ENCODE data around the gene IFNAR1.
"Not testable (repeated sequence)": the region's sequence is repeated elsewhere in the genome, so short reads cannot be mapped to it uniquely, and the experiment has no call there.

The IFNAR1 gene

DNA sequence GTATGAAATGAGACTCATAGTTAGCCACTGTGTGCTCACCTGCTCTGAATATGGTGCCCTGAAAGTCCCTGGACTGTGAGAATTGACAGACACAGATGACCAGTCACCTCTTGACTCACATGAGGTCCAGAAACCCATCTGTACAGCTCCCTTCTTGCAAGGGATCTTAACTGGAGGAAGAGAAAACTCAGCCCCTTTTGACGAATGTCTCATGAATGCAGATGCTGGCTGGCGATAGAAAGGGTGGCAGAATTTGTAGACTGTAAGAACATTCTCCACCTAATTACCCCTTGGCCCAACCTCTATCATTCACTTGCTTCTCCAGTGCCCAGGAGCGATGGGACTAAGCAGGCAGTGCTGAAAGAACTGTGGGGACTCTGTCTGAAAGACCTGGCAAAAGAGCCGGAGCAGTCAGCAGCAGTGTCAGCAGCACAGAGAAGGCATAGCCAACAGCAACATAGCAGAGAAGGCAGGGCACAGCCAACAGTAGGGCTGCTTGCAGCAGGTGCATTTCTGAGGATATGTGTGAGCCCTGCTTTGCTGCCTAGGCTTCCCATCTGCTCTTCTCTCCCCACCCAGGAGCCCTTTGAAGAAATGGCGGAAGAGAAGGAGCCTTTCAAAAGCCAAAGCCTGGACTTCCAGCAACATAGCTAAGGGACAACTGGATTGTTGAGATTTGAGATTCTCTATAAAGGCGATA is 52.6 kb downstream of the IFNAR1 start:
- no peak for DNase-seq (ENCODE audit: low read depth)

DNA sequence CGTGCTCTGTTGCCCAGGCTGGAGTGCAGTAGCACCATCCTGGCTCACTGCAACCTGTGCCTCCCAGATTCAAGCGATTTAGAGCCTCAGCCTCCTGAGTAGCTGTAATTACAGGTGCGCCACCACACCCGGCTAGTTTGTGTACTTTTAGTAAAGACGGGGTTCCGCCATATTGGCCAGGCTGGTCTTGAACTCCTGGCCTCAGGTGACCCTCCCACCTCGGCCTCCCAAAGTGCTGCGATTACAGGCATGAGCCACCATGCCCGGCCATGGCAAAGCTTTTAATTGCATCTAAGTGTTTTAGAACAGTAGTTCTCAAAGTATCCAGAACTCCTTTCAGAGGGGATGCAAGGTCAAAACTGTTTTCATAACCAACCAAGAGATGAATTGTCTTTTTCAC is 53.3 kb downstream of the IFNAR1 start:
- no peak for DNase-seq (ENCODE audit: low read depth)

DNA sequence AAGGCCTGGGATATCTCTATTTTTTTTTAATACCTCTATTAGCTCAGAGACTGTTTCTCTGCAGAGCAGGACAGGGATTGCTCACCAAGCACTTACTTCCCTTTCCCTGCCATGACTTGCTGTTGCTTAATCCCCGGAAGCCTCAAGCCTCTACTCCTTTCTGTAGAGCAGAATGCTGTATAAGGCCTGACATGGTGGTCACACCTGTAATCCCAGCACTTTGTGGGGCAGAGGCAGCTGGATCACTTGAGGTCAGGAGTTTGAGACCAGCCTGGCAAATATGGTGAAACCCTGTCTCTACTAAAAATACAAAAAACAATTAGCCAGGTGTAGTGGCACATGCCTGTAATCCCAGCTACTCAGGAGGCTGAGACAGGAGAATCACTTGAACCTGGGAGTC is 55.2 kb downstream of the IFNAR1 start:
- not testable (repeated sequence) for DNase-seq (ENCODE audit: low read depth)

DNA sequence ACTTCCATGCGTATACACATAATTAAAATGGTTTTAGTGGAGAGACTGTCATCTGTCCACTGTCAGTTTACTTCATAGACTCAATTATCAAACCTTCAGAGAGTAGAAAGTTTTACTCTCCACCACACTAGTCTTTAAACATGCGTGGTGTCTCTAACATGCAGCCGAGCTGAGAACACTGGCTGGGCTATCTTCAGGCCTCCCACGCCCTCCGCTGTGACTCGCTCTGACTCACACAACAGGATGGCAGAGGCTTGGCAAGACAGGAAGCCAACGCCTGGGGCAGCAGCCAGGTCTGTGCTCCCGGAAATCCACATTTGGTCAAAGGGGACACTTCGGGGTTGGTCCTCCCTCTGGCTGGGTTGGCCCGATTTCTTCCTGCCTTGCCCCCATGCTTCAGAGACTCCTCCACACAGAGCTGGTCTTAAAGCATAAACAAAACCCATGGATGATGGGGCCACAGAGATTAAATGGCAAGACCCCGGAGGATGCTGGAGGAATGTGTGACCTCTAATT is 55.8 kb downstream of the IFNAR1 start:
- DNase-seq (ENCODE audit: low read depth), result peak; percentile 78

- not testable (repeated sequence) for DNase-seq (ENCODE audit: low read depth)
Measured at GRCh38 chr21:33381381-33381780, 56.6 kb downstream of the IFNAR1 start.

GRCh38 chr21:33383056-33383888 is 58.5 kb downstream of the IFNAR1 start:
- DNase-seq (ENCODE audit: low read depth), result peak; percentile 49

DNA sequence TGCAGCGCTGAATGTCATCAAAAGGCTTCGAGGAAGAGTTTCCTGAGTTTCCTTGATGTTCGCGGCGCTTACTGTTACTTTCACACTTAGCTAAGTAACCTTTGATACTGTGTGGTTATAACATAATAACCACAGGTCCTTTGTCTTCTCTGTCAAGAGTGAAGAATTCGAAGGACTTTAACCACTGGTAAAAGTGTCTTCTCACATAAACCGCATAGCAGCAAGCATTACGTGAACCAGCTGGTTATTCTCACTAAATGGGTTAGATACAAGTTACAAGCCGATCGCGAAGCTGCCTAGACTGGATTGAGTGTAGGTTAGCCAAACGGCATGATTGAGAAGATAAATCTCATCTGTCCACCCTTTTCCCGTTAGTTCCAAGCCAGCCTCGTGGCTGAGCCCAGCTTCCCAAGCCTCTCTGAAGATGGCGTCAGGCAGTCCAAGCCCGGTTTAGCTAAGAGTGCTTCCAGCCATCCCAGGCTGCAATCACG is 60.1 kb downstream of the IFNAR1 start:
- peak; percentile 29 for DNase-seq (ENCODE audit: low read depth)

GRCh38 chr21:33386222-33386784 is 61.5 kb downstream of the IFNAR1 start:
- no peak for DNase-seq (ENCODE audit: low read depth)

- DNase-seq (ENCODE audit: low read depth), result no peak
Measured at GRCh38 chr21:33387294-33387693, 62.5 kb downstream of the IFNAR1 start.

DNA sequence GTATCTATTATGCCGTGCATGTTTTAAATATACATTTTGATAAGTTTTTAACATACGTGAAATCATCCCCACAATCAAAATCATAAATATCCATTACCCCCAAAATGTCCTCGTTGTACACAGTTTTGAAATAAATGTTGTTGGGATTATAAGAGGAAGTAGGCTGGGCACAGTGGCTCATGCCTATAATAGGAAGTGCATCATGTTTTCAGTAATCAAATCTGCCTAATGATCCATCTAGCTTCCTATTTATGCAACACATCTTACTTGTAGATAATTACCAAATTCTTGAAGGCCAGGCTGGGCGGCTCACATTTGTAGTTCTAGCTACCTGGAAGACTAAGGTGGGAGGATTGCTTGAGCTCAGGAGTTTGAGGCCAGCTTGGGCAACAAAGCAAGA is 63.4 kb downstream of the IFNAR1 start:
- no peak for DNase-seq (ENCODE audit: low read depth)

DNA sequence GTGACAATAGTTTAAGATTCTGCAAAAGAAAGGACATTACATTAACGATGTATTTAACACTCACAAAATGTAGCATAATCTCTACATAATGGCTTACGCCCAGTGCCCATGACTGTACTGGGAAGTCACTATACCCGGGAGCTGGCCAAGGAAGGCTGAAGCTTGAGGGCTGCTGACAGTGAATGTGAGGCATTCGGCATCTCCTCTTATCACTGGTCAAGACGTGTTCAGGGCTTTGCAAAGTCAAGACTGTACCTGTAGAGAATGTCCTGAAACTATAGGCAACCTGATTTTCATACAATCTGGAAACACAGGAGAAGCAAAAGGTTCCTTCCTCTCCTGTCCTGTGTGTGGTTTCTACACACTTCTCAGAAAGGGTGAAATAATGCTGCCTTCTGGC is 65.7 kb downstream of the IFNAR1 start:
- no peak for DNase-seq (ENCODE audit: low read depth)

DNA sequence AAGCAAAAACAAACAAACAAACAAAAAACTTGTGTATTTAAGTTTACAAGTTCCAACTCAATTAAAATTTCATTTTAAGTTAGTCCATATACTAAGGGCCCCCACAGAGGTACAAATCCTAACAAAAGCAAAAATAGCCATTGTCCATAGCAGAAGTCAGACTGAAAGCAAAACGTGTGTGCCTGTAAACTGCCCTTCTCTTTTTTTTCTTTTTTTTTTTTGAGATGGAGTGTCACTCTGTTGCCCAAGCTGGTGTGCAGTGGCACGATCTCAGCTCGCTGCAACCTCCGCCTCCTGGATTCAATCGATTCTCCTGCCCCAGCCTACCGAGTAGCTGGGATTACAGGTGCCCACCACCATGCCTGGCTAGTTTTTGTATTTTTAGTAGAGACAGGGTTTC is 66.9 kb downstream of the IFNAR1 start:
- DNase-seq (ENCODE audit: low read depth), result no peak

GRCh38 chr21:33392284-33392985 is 67.7 kb downstream of the IFNAR1 start:
- DNase-seq (ENCODE audit: low read depth), result no peak

DNA sequence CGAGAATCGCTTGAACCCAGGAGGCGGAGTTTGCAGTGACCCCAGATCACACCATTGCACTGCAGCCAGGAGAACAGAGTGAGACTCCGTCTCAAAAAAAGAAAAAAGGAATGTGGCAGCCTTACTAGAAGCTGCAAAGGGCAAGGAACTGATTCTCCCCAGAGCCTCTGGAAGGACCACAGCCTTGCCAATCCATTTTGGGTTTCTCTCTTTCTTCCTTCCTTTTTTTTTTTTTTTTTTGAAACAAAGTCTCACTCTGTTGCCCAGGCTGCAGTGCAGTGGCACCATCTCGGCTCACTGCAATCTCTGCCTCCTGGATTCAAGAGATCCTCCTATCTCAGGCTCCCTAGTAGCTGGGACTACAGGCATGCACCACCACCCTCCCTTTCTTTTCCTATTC is 68.6 kb downstream of the IFNAR1 start:
- DNase-seq (ENCODE audit: low read depth), result no peak

DNA sequence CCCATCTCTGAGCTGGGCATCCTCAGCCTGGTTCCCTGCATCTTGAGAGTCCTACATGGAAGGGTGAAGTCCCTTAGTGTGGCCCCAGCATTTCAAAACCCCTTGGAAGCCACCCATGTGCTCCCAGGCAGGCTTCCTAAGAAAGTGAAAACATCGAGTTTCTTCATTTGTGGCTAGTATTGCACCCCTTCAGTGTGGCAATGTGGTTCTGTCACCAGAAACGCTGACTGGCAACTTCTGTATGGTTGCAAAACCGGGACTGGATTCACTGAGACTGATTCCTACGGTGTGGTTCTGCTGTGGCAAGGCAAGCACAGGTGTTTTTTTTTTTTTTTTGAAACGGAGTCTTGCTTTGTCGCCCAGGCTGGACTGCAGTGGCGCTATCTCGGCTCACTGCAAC is 69.5 kb downstream of the IFNAR1 start:
- DNase-seq (ENCODE audit: low read depth), result no peak

GRCh38 chr21:33395891-33396331 is 71.1 kb downstream of the IFNAR1 start:
- DNase-seq (ENCODE audit: low read depth), result no peak

GRCh38 chr21:33396436-33396835 is 71.7 kb downstream of the IFNAR1 start:
- no peak for DNase-seq (ENCODE audit: low read depth)

- no peak for DNase-seq (ENCODE audit: low read depth)
Measured at GRCh38 chr21:33396951-33397350, 72.2 kb downstream of the IFNAR1 start.

GRCh38 chr21:33397717-33398116 is 72.9 kb downstream of the IFNAR1 start:
- no peak for DNase-seq (ENCODE audit: low read depth)

- DNase-seq (ENCODE audit: low read depth), result no peak
Measured at GRCh38 chr21:33398361-33398760, 73.6 kb downstream of the IFNAR1 start.

DNA sequence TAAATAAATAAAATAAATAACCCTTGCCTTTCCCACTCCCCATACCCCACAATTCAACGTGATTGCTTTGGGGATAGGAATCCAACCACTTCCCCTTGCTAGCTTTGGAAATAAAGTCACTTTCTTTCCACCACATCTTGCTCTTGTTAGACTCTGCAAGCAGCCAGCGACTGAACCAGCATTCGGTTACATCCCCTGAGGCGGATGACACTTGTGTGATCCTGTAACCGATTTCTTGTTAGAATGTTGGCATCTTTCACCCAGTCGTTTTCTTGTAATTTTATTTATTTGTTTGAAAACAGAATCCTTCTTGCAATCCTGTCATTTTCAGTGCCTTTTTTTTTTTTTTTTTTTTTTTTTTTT is 76.8 kb downstream of the IFNAR1 start:
- DNase-seq (ENCODE audit: low read depth), result no peak
